Activated CD4-positive, alpha-beta T cell treated with anti-CD3 and anti-CD28 coated beads, Interleukin-2, amount 10 ng/mL, durations not matched to agents 7 days and 5 days (primary cell): ENCODE results near the gene PLXND1. TPM values are rescaled to one million over a fixed set of nuclear protein-coding genes. Genes with fewer than 3 reads are reported as not detected.

Source experiments
- CTCF ChIA-PET: fragments of 350-600 bp; sonication (Branson Sonifier 250); formaldehyde crosslinking; loops from one replicate; lab custom pipeline; 2021; ENCODE audit warnings: antibody characterized with exemption; lab: Charles Lee
- POLR2A ChIA-PET: fragments of 350-600 bp; sonication (Branson Sonifier 250); formaldehyde crosslinking; loops from one replicate; lab custom pipeline; 2021; ENCODE audit warnings: antibody characterized with exemption; lab: Charles Lee
- DNase-seq: peaks from one replicate; pipeline ENCODE4 v3.0.0-alpha.2; 2020
- H3K27ac Mint-ChIP-seq: one replicate; pipeline ENCODE4 v1.8.0; 2021; ENCODE audit warnings: mild to moderate bottlenecking, moderate library complexity, mixed read lengths
- H3K27me3 Mint-ChIP-seq: one replicate; pipeline ENCODE4 v1.8.0; 2021; ENCODE audit warnings: mixed read lengths
- H3K36me3 Mint-ChIP-seq: one replicate; pipeline ENCODE4 v1.8.0; 2021; ENCODE audit warnings: low read depth, mixed read lengths
- H3K4me1 Mint-ChIP-seq: one replicate; pipeline ENCODE4 v1.8.0; 2021; ENCODE audit warnings: mixed read lengths
- H3K4me3 Mint-ChIP-seq: one replicate; pipeline ENCODE4 v1.8.0; 2021; ENCODE audit warnings: mild to moderate bottlenecking, moderate library complexity, mixed read lengths
- H3K9me3 Mint-ChIP-seq: one replicate; pipeline ENCODE4 v1.8.0; 2021; ENCODE audit warnings: mixed read lengths
- total RNA-seq, 2 experiments: library from RNA; stranded (reverse); gene quantifications; one replicate each; pipeline ENCODE4 v1.2.3, GENCODE V29; 2021

The PLXND1 gene
- total RNA-seq, 2 experiments from 2014 or later: 1.2 to 1.4 TPM

DNA sequence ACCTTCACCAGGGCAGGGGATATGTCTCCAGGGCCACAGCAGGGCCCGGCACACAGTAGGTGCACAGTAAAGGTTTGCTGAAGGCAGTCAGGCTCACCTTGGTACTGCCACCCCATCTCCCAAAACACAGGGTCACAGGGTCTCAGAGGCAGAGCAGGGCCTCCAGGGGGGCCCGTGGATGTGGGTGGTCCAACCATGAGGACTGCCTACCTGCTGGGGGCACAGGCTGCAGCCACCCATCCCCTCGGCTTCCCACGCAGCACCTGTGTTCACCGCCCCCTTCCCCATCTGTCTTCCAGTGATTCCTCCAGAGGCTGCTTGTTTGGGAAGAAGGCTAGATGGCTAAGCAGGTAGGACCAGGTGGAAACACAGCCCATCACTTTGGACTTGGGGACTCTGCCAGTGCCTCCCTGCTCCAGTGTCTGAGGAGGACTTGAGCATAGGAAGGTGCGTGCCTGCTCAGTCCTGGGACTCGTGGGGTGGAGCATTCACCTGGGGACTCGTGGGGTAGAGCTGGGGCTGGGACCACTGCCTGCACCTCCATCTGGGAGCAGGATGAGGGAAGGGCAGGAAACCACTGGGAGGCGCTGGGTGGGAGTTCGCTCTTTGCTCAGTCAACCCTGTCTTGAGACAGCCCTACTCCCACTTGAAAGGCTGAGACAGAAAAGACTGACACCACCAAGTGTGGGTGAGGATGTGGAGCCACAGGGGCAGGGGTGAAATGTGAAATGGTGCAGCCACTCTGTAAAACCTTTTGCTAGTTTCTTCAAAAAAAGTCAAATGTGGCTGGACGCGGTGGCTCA, 18.8 kb upstream of the PLXND1 start:
- Mint-ChIP-seq H3K4me3 (no peak overlapping the region), H3K36me3 (no peaks in the 10 kb centered on the region), H3K27ac (peak overlapping the region; percentile 31), H3K4me1 (peaks cover 24% of the 10 kb centered on the region), H3K9me3 (no peaks in the 10 kb centered on the region), H3K27me3 (peaks cover 17% of the 10 kb centered on the region)
- ChIA-PET CTCF (interaction anchor here (0.9 kb wide), 1 partner anchor 135 kb away, joined by 3 read pairs; no protein-coding TSS in a partner anchor), POLR2A (no interaction called here)
- DNase-seq: no peak

DNA sequence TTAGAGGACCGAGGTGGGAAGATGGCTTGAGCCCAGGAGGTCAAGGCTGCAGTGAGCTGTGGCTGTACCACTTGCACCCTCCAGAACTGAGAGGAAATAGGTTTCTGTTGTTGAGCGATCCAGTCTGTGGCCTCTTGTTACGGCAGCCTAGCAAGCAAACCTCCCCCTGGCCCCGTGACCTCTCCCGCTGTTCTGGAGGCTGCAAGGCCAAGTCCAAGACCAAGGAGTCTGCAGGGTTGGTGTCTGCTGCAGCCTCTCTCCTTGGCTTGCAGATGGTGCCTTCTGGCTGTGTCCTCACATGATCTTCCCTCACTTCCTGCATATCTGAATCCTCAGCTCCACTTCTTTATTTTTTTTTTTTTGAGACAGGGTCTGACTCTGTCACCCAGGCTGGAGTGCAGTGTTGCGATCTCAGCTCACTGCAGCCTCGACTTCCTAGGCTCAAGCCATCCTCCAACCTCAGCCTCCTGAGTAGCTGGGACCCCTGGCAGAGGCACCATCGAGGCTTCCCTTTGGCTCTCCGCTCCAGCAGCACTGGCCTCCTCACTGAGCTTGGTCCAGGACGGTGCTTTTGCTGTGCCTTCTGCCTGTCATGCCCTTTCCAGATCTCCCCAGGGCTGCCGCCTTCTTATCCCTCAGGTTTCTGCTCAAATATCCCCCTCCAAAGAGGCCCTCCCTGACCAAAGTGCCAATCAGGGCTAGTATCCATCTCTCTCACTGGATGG, 18.0 kb upstream of the PLXND1 start:
- Mint-ChIP-seq H3K27me3 (peaks cover 17% of the 10 kb centered on the region), H3K4me3 (no peak overlapping the region), H3K36me3 (no peaks in the 10 kb centered on the region), H3K9me3 (no peaks in the 10 kb centered on the region), H3K27ac (peak overlapping the region; percentile 64), H3K4me1 (peaks cover 24% of the 10 kb centered on the region)
- no peak for DNase-seq
- CTCF ChIA-PET: no interaction called here
- POLR2A ChIA-PET: no interaction called here

DNA sequence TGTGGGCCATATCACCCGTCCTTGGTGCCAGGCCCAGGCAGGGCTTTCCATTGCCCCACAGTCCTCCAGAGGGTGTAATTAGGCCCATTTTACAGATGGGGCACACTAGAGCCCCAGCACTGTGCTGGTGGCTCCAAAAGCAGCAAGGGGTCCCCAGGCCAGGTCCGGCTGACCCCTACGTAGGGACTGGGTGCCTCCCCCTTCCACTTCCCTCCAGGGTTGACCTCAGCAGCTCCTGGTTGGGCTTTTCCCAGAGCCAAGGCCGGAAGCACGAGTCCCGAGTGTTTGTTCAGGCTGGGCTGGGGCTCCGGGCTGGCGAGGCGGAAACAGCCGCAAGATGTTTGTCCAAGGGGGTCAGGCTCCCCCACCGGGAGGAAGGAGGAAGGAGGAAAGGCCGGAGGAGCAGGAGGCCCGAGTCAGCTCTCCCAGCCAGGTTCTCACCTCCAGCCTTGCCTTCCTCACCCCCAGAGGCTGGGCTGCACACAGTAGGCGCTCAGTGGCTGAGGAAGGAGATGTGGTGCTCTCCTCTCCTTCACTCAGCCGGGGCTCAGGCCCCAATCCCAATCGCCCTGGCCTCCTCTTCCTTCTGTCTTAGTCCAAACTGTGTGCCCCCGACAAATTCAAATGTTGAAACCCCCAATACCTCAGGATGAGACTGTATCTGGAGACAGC, 17.1 kb upstream of the PLXND1 start:
- Mint-ChIP-seq H3K9me3 (no peaks in the 10 kb centered on the region), H3K36me3 (no peaks in the 10 kb centered on the region), H3K4me1 (peaks cover 24% of the 10 kb centered on the region), H3K27me3 (peaks cover 17% of the 10 kb centered on the region), H3K4me3 (no peak overlapping the region), H3K27ac (no peak overlapping the region)
- no peak for DNase-seq
- ChIA-PET CTCF (no interaction called here), POLR2A (no interaction called here)

DNA sequence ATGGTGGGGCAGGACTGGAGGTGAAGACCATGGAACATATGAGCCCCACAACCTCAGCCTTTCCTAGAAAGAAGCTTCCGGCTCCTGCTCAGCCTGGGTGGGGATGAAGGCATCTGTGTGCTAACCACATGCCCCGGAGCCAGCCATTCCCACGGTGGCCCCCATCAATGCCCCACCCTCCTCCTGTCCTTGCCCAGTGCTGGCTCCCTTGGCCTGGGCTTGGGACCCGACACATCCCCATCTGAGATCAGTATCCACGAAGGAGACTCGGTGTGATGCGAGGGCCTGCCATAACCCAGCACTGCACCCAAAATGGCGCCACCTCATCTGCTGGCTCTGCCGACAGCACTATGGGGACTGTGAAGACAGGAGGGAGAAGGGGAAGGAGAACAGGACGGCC, 16.5 kb upstream of the PLXND1 start:
- CTCF ChIA-PET: no interaction called here
- no peaks in the 10 kb centered on the region for H3K36me3 Mint-ChIP-seq

DNA sequence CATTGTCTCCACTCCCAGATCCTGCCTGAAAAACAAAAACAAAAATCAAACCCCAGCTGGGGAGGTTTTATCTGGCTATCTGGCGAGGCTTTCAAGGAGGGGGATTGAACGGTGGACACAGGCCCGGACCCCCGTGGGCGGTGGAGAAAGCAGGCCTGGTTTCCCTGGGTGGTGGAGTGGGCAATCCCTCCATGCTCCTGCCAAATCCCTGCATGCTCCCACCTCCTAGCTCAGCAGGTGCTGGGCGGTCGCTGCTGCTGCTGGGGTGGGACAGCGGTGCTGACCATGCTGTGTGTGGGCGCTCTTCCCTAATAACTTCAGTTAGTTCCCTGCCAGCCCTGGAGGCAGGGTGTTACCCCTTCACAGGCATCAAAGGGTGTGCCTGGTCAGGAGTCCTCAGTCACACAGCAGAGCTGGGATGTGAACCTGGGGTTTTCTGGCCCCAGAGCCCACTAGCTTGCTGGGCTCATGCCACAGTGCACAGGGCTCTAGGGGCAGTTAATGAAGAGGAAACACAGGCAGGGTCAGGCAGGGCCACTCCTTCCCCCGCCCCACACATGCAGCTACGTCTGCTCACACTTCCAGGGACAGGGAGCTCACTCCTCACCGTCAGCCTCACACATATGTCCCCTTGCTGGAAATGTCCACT, 15.9 kb upstream of the PLXND1 start:
- POLR2A ChIA-PET: no interaction called here
- H3K27ac Mint-ChIP-seq: no peak overlapping the region
- DNase-seq: no peak
- peaks cover 8% of the 10 kb centered on the region for H3K27me3 Mint-ChIP-seq
- H3K9me3 Mint-ChIP-seq: no peaks in the 10 kb centered on the region
- peaks cover 14% of the 10 kb centered on the region for H3K4me1 Mint-ChIP-seq
- CTCF ChIA-PET: interaction anchor here (0.5 kb wide), 1 partner anchor 1773 kb away, joined by 3 read pairs; no protein-coding TSS in a partner anchor
- no peaks in the 10 kb centered on the region for H3K36me3 Mint-ChIP-seq
- no peak overlapping the region for H3K4me3 Mint-ChIP-seq

More for the DNA sequence above, 16.5 kb upstream of the PLXND1 start:
- no peak for DNase-seq
- Mint-ChIP-seq H3K9me3 (no peaks in the 10 kb centered on the region), H3K27me3 (peaks cover 14% of the 10 kb centered on the region), H3K4me1 (peaks cover 20% of the 10 kb centered on the region), H3K4me3 (no peak overlapping the region), H3K27ac (no peak overlapping the region)
- POLR2A ChIA-PET: no interaction called here

DNA sequence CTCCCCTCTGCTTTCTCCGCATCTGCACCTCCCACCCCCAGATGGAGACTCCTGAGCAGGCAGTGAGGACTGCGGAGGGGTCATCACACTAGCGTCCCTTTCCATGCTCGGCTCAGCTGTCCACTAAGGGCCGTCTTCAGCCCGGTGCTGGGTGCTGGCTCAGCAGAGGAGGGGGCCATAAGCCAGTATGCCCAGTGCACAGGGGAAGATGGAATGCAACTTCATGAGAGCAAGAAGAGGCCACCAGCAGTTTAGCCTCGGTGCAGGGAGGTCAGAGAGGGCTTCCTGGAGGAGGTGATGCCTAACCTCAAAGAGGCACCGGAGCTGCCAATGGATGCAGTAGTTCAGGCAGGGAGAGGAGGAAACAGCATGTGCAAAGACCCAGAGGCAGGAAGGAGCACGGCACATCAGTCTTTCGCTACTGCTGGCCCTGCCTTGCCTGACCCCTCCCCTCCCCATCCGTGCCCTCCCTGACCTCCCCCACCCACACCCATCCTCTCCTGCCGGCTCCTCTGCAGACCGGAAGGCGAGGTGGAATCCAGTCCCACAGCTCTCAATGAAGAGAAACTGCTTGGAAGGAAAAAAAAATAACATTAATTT, 15.2 kb upstream of the PLXND1 start:
- ChIA-PET POLR2A (no interaction called here), CTCF (interaction anchor here (0.5 kb wide), 1 partner anchor 1772 kb away, joined by 3 read pairs; no protein-coding TSS in a partner anchor)
- H3K27ac Mint-ChIP-seq: no peak overlapping the region
- no peak for DNase-seq
- H3K36me3 Mint-ChIP-seq: no peaks in the 10 kb centered on the region
- H3K4me1 Mint-ChIP-seq: peaks cover 10% of the 10 kb centered on the region
- no peaks in the 10 kb centered on the region for H3K9me3 Mint-ChIP-seq
- H3K4me3 Mint-ChIP-seq: no peak overlapping the region
- peaks cover 4% of the 10 kb centered on the region for H3K27me3 Mint-ChIP-seq

DNA sequence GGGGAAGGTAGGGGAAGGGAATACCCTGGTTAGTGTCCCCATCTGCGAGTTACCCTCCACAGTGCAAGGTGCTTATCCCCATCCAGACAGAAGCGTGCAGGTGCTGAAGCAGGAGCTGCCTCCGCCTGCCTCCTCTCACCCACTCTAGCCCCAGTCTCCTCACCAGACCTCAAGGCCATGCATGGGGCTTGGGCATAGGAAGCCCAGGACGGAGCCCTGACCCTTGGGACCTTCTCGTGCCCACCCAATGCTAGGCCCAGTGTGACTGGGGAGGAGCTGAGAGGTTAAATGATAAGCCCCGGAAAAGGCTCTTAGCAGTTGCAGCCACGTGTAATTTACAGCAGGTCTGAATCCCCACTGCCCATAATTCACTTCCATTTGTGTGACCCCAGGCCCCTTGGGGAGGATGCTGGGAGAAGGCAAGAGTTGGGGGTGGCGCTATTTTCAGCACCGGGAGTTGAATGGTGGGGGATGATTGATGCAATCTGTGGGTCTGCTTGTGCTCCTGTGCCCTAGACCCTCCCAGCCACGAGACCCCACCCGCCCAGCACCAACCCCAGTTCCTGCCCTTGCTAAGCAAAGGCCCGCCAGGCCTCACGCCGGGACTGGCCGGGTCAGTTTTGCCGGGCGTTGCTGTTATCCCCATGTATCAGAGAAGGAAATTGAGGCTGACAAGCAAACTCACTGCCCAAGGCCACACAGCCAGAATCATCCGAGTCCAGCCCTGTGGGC, 14.5 kb upstream of the PLXND1 start:
- CTCF ChIA-PET: no interaction called here
- Mint-ChIP-seq H3K9me3 (no peaks in the 10 kb centered on the region), H3K4me1 (peaks cover 5% of the 10 kb centered on the region), H3K27ac (no peak overlapping the region), H3K4me3 (no peak overlapping the region), H3K36me3 (no peaks in the 10 kb centered on the region), H3K27me3 (no peaks in the 10 kb centered on the region)
- DNase-seq: no peak
- POLR2A ChIA-PET: no interaction called here

DNA sequence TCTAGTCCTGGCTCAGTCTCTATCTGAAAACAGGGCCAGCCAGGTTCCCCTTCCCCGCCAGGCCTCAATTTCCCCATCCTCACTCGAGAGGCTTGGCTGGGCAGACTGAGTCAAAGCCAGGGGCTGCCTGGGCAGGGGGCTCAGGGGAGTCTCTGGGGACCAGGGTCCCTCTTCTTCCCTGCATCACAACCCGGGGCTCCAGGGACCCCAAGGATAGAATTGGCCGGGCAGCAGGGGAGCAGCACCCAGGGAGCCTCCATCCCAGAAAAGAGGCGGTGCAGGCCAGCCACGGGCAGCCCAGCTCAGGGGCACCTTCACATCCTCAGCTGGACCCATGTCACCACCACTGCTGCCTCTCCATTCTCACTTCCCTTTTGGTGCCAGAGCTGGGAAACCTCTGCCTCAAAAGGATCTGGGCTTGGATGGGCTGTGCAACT, 13.3 kb upstream of the PLXND1 start:
- POLR2A ChIA-PET: no interaction called here
- Mint-ChIP-seq H3K4me3 (no peak overlapping the region), H3K27ac (no peak overlapping the region), H3K9me3 (no peaks in the 10 kb centered on the region), H3K4me1 (no peaks in the 10 kb centered on the region), H3K36me3 (no peaks in the 10 kb centered on the region), H3K27me3 (no peaks in the 10 kb centered on the region)
- DNase-seq: no peak
- CTCF ChIA-PET: no interaction called here

DNA sequence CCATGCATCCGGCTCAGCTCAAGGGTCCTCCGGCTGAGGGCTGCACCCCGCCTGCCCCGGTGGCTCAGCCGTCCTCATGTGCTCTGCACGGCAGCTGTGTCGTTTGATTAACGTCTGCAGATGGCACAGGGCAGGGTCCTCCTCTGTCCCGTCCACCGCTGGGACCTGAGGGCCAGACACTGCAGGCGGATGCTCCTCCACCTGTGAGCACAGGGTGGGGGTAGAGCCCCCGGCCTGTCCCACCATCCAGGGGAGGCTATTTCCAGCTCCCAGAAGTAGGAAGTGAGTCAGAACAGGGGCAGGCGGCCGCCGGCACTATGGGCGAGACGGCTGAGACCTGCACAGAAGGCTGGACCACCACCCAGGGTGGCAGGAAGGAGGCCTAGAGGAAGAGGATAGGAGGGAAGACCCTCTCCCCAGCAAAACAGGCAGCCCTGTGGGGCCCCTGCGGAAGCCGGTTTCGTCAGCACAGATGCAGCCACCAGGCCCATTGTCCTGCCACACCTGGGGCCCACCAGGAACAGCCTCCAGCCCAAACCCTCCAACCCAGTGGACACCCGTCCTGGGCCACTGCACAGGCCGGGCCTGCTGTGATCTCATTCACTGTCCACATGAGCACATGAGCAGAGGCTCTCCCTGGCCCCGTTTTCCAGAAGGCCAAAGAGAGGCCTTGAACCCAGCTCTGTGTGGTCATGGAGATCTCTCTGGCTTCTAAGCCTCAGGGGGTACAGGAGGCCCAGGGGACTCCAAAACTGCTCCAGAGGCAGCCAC, 12.6 kb upstream of the PLXND1 start:
- no peak overlapping the region for H3K4me3 Mint-ChIP-seq
- no peak overlapping the region for H3K27ac Mint-ChIP-seq
- CTCF ChIA-PET: no interaction called here
- H3K9me3 Mint-ChIP-seq: no peaks in the 10 kb centered on the region
- H3K36me3 Mint-ChIP-seq: no peaks in the 10 kb centered on the region
- no peaks in the 10 kb centered on the region for H3K27me3 Mint-ChIP-seq
- DNase-seq: no peak
- POLR2A ChIA-PET: no interaction called here
- no peaks in the 10 kb centered on the region for H3K4me1 Mint-ChIP-seq

DNA sequence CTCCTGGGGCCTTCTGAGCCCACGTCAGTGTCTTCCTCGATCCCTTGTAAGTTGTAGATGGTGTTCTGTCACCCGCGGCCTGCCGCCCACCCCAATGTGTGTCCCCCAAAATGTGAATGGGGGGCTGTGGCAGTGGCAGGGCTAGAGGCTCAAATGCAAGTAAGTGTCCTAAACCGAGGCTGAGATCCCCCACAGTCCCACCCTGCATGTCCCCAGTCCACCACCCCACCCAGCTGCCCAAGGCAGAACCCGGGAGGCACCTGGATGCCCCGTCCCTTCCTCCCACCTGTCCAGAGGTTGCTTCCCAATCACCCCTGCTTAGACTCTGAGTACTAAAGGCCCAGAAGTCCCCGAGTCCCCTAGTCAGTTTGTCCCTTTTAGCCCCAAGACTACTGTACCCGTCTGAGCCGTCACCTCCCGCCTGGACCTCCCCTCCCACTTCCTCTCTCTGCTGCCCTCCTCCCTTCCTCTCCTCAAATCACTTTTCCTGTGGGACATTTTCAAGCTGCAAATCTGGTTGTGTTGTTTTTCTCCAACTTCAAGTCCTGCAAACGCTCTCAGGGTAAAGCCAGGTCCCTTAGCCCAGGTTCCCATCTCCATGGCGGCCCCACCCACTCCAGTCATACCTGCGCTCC, 11.8 kb upstream of the PLXND1 start:
- ChIA-PET POLR2A (no interaction called here), CTCF (no interaction called here)
- H3K27ac Mint-ChIP-seq: peak overlapping the region; percentile 10
- no peaks in the 10 kb centered on the region for H3K27me3 Mint-ChIP-seq
- H3K9me3 Mint-ChIP-seq: no peaks in the 10 kb centered on the region
- no peaks in the 10 kb centered on the region for H3K4me1 Mint-ChIP-seq
- H3K4me3 Mint-ChIP-seq: no peak overlapping the region
- H3K36me3 Mint-ChIP-seq: no peaks in the 10 kb centered on the region
- DNase-seq: no peak
